HepG2 (cell line): ENCODE measurements around the gene S100A16. TPM values are rescaled to one million over a fixed set of nuclear protein-coding genes. Genes with fewer than 3 reads are reported as not detected.

Experiments
- ATAC-seq: fragments of 200-7000 bp; cut with Tn5 transposase; 3 replicates; pipeline ENCODE4 v1.9.1; 2020; ENCODE audit warnings: mild to moderate bottlenecking, moderate library complexity
- BruUV-seq: library from RNA; stranded (reverse); fragments of 400-500 nt; replicated peaks from 2 replicates; lab custom pipeline; 2021; lab: Mats Ljungman, UMichigan
- CTCF ChIA-PET: fragments of 300-600 bp; formaldehyde crosslinking; extraction: SDS; loops from one replicate; lab custom pipeline; 2021; ENCODE audit warnings: low total read pairs, inconsistent platforms, low intra/inter-chr PET ratio; lab: Yijun Ruan, JAX
- POLR2A ChIA-PET: fragments of 350-600 bp; sonication (Branson Sonifier 250); formaldehyde crosslinking; loops from one replicate; lab custom pipeline; 2020; ENCODE audit warnings: antibody characterized with exemption, inconsistent platforms; lab: Yijun Ruan, JAX
- DNase-seq: peaks from one replicate; pipeline ENCODE4 v3.0.0-alpha.2; 2015; ENCODE audit warnings: low spot score
- FAIRE-seq: peaks from 3 replicates; lab custom pipeline; 2011; peaks lifted over from hg19 to GRCh38; lab: Jason Lieb, UNC
- H2AFZ ChIP-seq: one replicate; pipeline ENCODE4 v1.6.1; 2011; ENCODE audit warnings: low read length, inconsistent platforms
- H3K27ac ChIP-seq: fragments of 300-600 bp; 3 replicates; pipeline ENCODE4 v1.8.0; 2011; ENCODE audit warnings: mixed run types, mild to moderate bottlenecking, mixed read lengths, low read length, inconsistent platforms; ENCODE audit not compliant: insufficient read depth; ENCODE audit errors: extremely low read length
- H3K27me3 ChIP-seq, 2 experiments: fragments of 200-600 bp in 1 of 2; 2 replicates in 1 of 2; 3 replicates in 1 of 2; pipeline versions ENCODE4 v1.6.0 to v1.8.0; 2011; ENCODE audit warnings: low read length in 2 of 2, mild to moderate bottlenecking in 2 of 2, moderate library complexity in 2 of 2, inconsistent platforms in 1 of 2; ENCODE audit not compliant: insufficient read depth in 2 of 2, control insufficient read depth in 1 of 2
- H3K36me3 ChIP-seq, 2 experiments: fragments of 200-600 bp in 1 of 2; replicated peaks in 1 of 2; 2 replicates in 1 of 2; 3 replicates in 1 of 2; pipeline versions ENCODE4 v1.5.1 to v1.8.0; 2011; ENCODE audit warnings: low read length in 2 of 2, inconsistent platforms in 1 of 2; ENCODE audit not compliant: insufficient read depth in 2 of 2, control insufficient read depth in 1 of 2
- H3K4me1 ChIP-seq: 2 replicates; pipeline ENCODE4 v1.5.1; 2012; ENCODE audit warnings: low read length, inconsistent platforms; ENCODE audit not compliant: insufficient read depth
- H3K4me2 ChIP-seq: 2 replicates; pipeline ENCODE4 v1.6.0; 2011; ENCODE audit warnings: low read depth, low read length, inconsistent platforms
- H3K4me3 ChIP-seq, 3 experiments: fragments of 200-600 bp in 1 of 3; sonication (generic), shearing (Covaris generic) in 1 of 3; replicated peaks in 1 of 3; 2 replicates each; pipeline ENCODE4 v1.5.1; 2011 to 2016; ENCODE audit warnings: low read length in 3 of 3, inconsistent platforms in 2 of 3, low read depth in 2 of 3, mild to moderate bottlenecking in 2 of 3, control low read depth in 1 of 3, mixed read lengths in 1 of 3; ENCODE audit not compliant: insufficient read depth in 1 of 3
- H3K79me2 ChIP-seq: one replicate; pipeline ENCODE4 v1.6.1; 2011; ENCODE audit warnings: low read length, inconsistent platforms; ENCODE audit not compliant: insufficient read depth
- H3K9ac ChIP-seq: 2 replicates; pipeline ENCODE4 v1.6.0; 2011; ENCODE audit warnings: mild to moderate bottlenecking, low read depth, low read length, inconsistent platforms; ENCODE audit not compliant: insufficient read depth
- H3K9me3 ChIP-seq: 2 replicates; pipeline ENCODE4 v1.5.1; 2012; ENCODE audit warnings: mild to moderate bottlenecking, low read length
- H4K20me1 ChIP-seq: 2 replicates; pipeline ENCODE4 v1.6.0; 2011; ENCODE audit warnings: inconsistent platforms, mild to moderate bottlenecking, low read length, moderate library complexity; ENCODE audit not compliant: insufficient read depth
- ASH2L ChIP-seq: fragments of 300-600, 200-600 bp; sonication (generic); IDR thresholded peaks from 2 replicates; pipeline ENCODE4 v1.7.0; 2017; ENCODE audit warnings: low read depth, mild to moderate bottlenecking, moderate library complexity, mixed read lengths, low read length; ENCODE audit not compliant: insufficient read length
- JDP2 ChIP-seq: sonication (generic); formaldehyde crosslinking; IDR thresholded peaks from 2 replicates; pipeline ENCODE4 v1.8.1; 2022; ENCODE audit warnings: missing genetic modification reagents, borderline replicate concordance
- LBX2 ChIP-seq: sonication (generic); formaldehyde crosslinking; IDR thresholded peaks from 2 replicates; pipeline ENCODE4 v1.5.0; 2020; ENCODE audit warnings: missing genetic modification reagents, mild to moderate bottlenecking, borderline replicate concordance
- THAP8 ChIP-seq: sonication (generic); formaldehyde crosslinking; IDR thresholded peaks from 2 replicates; pipeline ENCODE4 v1.5.1; 2020; ENCODE audit warnings: missing genetic modification reagents, mild to moderate bottlenecking, borderline replicate concordance
- TMF1 ChIP-seq: sonication (generic); formaldehyde crosslinking; IDR thresholded peaks from 2 replicates; pipeline ENCODE4 v1.8.1; 2022; ENCODE audit warnings: low read depth, missing genetic modification reagents
- U2AF2 ChIP-seq: fragments of 200-400 bp; formaldehyde crosslinking; IDR thresholded peaks from 2 replicates; pipeline ENCODE4 v1.6.1; 2017; ENCODE audit warnings: low read depth, mild to moderate bottlenecking, low read length
- ZBTB20 ChIP-seq: sonication (generic); formaldehyde crosslinking; IDR thresholded peaks from 2 replicates; pipeline ENCODE4 v1.8.1; 2023; ENCODE audit warnings: missing genetic modification reagents, low read depth, mild to moderate bottlenecking, borderline replicate concordance
- ZNF615 ChIP-seq: sonication (generic); formaldehyde crosslinking; IDR thresholded peaks from 2 replicates; pipeline ENCODE4 v1.5.0; 2020; ENCODE audit warnings: mild to moderate bottlenecking, missing genetic modification reagents, borderline replicate concordance
- WGBS: methylation state at CpG from one replicate; pipeline ENCODE4 v1.1.6; 2017; ENCODE audit warnings: low lambda C conversion rate; 5-methylcytosine and 5-hydroxymethylcytosine counted together
- in situ Hi-C: cut with HindIII; loops from 2 replicates; pipeline ENCODE4 v1.10.0; 2017; ENCODE audit warnings: low pct_unique_long_range_greater_than_20kb; ENCODE audit not compliant: extremely low pct_ligation_motif_present
- intact Hi-C: fragments of 100-400 bp; cut with micrococcal nuclease; formaldehyde crosslinking; loops from one replicate; pipeline ENCODE4 v1.10.0; 2022; ENCODE audit not compliant: unreplicated experiment
- polyA plus RNA-seq, 8 experiments: library from polyadenylated mRNA; depleted of rRNA in 3 of 8; stranded (reverse) in 7 of 8; unstranded in 1 of 8; fragments of >200 nt; fragmentation: Illumina TruSeq in 4 of 8; extraction: Trizol in 4 of 8; gene quantifications; 2 replicates each; pipeline versions ENCODE4 v1.2.1 to v1.2.3, GENCODE V29; 2011 to 2016; ENCODE audit warnings: low read depth in 4 of 8, missing spikeins in 1 of 8, mixed read lengths in 1 of 8; ENCODE audit not compliant: insufficient read depth in 1 of 8
- total RNA-seq, 5 experiments: library from RNA; depleted of rRNA; stranded (reverse); fragments of >200 nt; fragmentation: Illumina TruSeq; extraction: Trizol; gene quantifications; 2 replicates each; pipeline ENCODE4 v1.2.3, GENCODE V29; 2016; ENCODE audit warnings: low read depth in 1 of 5
- TF ChIP-seq, protein P1 (sequence below): sonication (generic); formaldehyde crosslinking; IDR thresholded peaks from one replicate; pipeline ENCODE4 v1.5.1; 2020; ENCODE audit warnings: mild to moderate bottlenecking, missing genetic modification reagents; ENCODE audit errors: not compliant biosample characterization
- TF ChIP-seq, protein P2 (sequence below): IDR thresholded peaks from 2 replicates; pipeline ENCODE4 v1.6.1; 2012; ENCODE audit warnings: low read depth, low read length, improper control_type of control experiment

Gene S100A16
- total and polyA plus RNA-seq, 2 of the 13 experiments (the other 11 are each of a cell fraction or from before 2014, with no cell fraction given) = 46.0 to 195 TPM

DNA sequence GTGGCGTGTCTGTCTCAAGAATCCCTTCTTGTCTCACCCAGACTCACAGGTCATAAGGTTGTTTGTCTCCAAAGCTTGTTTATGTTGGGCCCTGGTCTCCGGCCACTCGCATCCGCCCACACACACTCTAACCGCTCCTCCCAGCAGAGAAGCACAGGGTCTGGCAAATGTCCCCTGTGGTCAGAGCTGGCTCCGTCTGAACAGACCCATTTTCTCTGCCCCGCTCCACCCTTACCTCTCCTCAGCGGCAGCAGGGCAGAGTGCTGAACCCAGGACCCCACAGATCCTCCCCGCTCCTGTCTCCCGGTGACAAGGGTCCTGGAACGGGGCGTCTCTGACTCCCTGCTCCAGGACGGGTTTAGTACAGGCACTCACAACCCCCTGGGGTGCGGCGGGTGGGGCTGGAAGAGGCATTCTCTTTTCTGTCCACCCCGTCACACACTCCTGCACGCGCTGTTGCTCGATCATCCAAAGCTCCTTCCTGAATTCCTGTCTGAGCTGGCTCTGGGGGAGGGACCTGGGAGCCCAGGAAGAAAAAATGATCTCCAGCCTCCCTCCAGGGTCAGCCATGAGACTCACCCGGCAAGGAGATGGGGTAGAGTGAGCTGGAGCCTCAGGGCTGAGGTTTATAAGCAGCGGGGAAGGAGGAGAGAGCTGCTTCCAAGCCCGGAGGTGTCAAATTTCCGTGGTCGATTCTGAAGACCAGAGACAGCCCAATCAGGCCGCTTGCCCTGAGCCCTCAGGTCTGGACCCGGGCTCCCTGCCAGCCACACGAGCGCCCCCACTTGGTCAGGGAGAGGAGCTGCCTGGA is 14.2 kb upstream of the S100A16 start, which contains the start of gene S100A13:
TSS of gene S100A13 (minus strand) at position 602 of the 811 bp plus-strand sequence. CDS start 1,033 bp downstream, outside the sequence.
- peak within 1 kb of the TSS; percentile 87 for H3K27ac ChIP-seq
- H3K27me3 ChIP-seq = no peaks in the 10 kb centered on the region
- peak within 1 kb of the TSS; percentile 78 for H3K9ac ChIP-seq
- BruUV-seq = TSS peak; percentile 67
- POLR2A ChIA-PET = interaction anchor here (0.6 to 15.2 kb wide), 28 partner anchors 9 to 360 kb away, joined by 3 to 390 read pairs (median 6); partner anchors contain the start of genes INTS3, S100A14, S100A16 and S100A6
- H4K20me1 ChIP-seq = no peaks in the 10 kb centered on the region
- peak within 1 kb of the TSS; percentile 63 for H2AFZ ChIP-seq
- ATAC-seq = peak; percentile 82
- peak; percentile 90 for DNase-seq
- intact Hi-C loops (loop anchor here (1.0 to 5.0 kb wide), 3 partner anchors 18 to 115 kb away; no protein-coding TSS in a partner anchor), in situ Hi-C loops (loop anchor here (5.0 kb wide), 2 partner anchors 55 to 120 kb away; no protein-coding TSS in a partner anchor)
- WGBS = 0% methylated on average over 19 of the region's 28 CpGs
- H3K36me3 ChIP-seq = peaks cover 2 to 3% of the 10 kb centered on the region in 2 experiments; a peak in 2 of 5 replicates
- H3K4me3 ChIP-seq = peak within 1 kb of the TSS; percentile 72 to 84 (median 74)
- CTCF ChIA-PET = interaction anchor here (1.4 to 2.0 kb wide), 3 partner anchors 54 to 117 kb away, joined by 5 to 18 read pairs (median 7); no protein-coding TSS in a partner anchor
- H3K4me2 ChIP-seq = peak within 1 kb of the TSS; percentile 91
- H3K9me3 ChIP-seq = no peaks in the 10 kb centered on the region
- H3K4me1 ChIP-seq = peaks cover 55% of the 10 kb centered on the region
- peak; percentile 93 for FAIRE-seq
- H3K79me2 ChIP-seq = peaks cover 34% of the 10 kb centered on the region
- TF ChIP-seq, protein P1, sequence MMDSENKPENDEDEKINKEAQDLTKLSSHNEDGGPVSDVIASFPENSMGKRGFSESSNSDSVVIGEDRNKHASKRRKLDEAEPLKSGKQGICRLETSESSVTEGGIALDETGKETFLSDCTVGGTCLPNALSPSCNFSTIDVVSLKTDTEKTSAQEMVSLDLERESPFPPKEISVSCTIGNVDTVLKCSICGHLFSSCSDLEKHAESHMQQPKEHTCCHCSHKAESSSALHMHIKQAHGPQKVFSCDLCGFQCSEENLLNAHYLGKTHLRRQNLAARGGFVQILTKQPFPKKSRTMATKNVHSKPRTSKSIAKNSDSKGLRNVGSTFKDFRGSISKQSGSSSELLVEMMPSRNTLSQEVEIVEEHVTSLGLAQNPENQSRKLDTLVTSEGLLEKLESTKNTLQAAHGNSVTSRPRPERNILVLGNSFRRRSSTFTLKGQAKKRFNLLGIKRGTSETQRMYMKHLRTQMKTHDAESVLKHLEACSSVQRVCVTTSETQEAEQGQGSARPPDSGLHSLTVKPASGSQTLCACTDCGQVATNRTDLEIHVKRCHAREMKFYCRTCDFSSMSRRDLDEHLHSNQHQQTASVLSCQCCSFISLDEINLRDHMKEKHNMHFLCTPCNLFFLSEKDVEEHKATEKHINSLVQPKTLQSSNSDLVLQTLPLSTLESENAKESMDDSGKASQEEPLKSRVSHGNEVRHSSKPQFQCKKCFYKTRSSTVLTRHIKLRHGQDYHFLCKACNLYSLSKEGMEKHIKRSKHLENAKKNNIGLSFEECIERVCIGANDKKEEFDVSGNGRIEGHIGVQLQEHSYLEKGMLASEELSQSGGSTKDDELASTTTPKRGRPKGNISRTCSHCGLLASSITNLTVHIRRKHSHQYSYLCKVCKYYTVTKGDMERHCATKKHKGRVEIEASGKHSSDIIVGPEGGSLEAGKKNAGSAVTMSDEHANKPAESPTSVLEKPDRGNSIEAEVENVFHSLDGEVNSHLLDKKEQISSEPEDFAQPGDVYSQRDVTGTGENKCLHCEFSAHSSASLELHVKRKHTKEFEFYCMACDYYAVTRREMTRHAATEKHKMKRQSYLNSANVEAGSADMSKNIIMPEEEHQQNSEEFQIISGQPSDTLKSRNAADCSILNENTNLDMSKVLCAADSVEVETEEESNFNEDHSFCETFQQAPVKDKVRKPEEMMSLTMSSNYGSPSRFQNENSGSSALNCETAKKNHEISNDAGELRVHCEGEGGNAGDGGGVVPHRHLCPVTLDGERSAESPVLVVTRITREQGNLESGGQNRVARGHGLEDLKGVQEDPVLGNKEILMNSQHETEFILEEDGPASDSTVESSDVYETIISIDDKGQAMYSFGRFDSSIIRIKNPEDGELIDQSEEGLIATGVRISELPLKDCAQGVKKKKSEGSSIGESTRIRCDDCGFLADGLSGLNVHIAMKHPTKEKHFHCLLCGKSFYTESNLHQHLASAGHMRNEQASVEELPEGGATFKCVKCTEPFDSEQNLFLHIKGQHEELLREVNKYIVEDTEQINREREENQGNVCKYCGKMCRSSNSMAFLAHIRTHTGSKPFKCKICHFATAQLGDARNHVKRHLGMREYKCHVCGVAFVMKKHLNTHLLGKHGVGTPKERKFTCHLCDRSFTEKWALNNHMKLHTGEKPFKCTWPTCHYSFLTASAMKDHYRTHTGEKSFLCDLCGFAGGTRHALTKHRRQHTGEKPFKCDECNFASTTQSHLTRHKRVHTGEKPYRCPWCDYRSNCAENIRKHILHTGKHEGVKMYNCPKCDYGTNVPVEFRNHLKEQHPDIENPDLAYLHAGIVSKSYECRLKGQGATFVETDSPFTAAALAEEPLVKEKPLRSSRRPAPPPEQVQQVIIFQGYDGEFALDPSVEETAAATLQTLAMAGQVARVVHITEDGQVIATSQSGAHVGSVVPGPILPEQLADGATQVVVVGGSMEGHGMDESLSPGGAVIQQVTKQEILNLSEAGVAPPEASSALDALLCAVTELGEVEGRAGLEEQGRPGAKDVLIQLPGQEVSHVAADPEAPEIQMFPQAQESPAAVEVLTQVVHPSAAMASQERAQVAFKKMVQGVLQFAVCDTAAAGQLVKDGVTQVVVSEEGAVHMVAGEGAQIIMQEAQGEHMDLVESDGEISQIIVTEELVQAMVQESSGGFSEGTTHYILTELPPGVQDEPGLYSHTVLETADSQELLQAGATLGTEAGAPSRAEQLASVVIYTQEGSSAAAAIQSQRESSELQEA (CRISPR knock-in tag) = no peak
- TF ChIP-seq LBX2 (CRISPR knock-in tag) = 0 out of 2 replicates have a peak, but pooled peaks have one; percentile 27
- 0 out of 2 replicates have a peak, but pooled peaks have one; percentile 33 for TF ChIP-seq ZNF615 (CRISPR knock-in tag)
- TF ChIP-seq JDP2 = no peak
- peak; percentile 57 for TF ChIP-seq ASH2L
- TF ChIP-seq, protein P2, sequence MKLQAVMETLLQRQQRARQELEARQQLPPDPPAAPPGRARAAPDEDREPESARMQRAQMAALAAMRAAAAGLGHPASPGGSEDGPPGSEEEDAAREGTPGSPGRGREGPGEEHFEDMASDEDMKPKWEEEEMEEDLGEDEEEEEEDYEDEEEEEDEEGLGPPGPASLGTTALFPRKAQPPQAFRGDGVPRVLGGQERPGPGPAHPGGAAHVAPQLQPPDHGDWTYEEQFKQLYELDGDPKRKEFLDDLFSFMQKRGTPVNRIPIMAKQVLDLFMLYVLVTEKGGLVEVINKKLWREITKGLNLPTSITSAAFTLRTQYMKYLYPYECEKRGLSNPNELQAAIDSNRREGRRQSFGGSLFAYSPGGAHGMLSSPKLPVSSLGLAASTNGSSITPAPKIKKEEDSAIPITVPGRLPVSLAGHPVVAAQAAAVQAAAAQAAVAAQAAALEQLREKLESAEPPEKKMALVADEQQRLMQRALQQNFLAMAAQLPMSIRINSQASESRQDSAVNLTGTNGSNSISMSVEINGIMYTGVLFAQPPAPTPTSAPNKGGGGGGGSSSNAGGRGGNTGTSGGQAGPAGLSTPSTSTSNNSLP = no peak
- TF ChIP-seq U2AF2 = no peak
- TF ChIP-seq TMF1 (CRISPR knock-in tag) = no peak
- TF ChIP-seq THAP8 (CRISPR knock-in tag) = no peak
- TF ChIP-seq ZBTB20 (CRISPR knock-in tag) = no peak
